H1 (cell line): Measurements from ENCODE around the gene CLEC16A. TPM values are rescaled to one million over a fixed set of nuclear protein-coding genes. Genes with fewer than 3 reads are reported as not detected.

Experiments
- EP300 ChIP-seq, 2 experiments: IDR thresholded peaks; 1 replicate in 1 of 2; 2 replicates in 1 of 2; pipeline ENCODE4 v1.6.1; 2011 to 2012; ENCODE audit warnings: low read depth in 2 of 2, low read length in 2 of 2, mild to moderate bottlenecking in 2 of 2, borderline replicate concordance in 1 of 2, inconsistent platforms in 1 of 2, moderate library complexity in 1 of 2
- polyA plus RNA-seq, 7 experiments: library from polyadenylated mRNA; depleted of rRNA in 3 of 7; stranded (reverse) in 5 of 7; unstranded in 2 of 7; fragments of >200 nt in 5 of 7; fragments of 200-250 nt in 2 of 7; gene quantifications; 1 replicate in 5 of 7; 2 replicates in 1 of 7; 4 replicates in 1 of 7; pipeline versions ENCODE4 v1.2.1 to v1.2.3, GENCODE V29; 2011 to 2013; ENCODE audit warnings: missing spikeins in 2 of 7, mixed read lengths in 2 of 7
- total RNA-seq: library from RNA; stranded (reverse); fragmentation: NEBNext Ultra II Directional; extraction: Animal tissue kit (Norgen Biotek cat#: 25700); gene quantifications from 2 replicates; pipeline ENCODE4 v1.2.1, GENCODE V29; 2021

The CLEC16A gene
- total and polyA plus RNA-seq, 2 of the 8 experiments (the other 6 are each of a cell fraction or from before 2014, with no cell fraction given) = 7.6 to 19.3 TPM

DNA sequence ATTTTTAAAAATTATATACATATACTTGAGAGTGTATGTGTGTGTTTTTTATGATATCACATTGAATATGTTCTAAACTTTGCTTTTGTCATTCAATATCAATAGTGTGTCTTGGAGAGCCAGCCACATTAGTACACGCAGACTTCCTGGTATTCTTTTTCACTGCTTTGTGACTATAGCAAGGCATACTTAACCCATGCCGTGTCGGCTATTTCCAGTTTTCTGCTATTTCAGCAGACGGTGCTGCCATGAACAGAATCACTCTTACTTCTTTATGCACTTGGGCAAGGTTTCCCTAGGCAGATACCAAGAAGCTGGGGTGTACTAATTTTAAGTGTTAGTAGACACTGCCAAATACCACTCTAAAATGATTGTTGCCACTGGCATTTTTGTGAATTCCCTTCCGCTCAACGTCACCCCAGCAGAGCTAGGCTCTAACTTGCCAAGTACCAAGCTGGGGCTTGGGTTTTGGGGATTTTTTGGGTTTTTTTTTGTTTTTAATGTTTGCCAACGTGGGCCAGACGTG, 176.8 kb downstream of the CLEC16A start (continued):
- no peak for TF ChIP-seq EP300 (IDR thresholded peaks at IDR 0.05; ENCODE audit: borderline replicate concordance in 1 of 2, low read depth in 2 of 2, low read length in 2 of 2)
